ENCODE results near the gene TOPBP1.

The TOPBP1 gene

GRCh38 chr3:133576169-133576568 lies 85.6 kb downstream of the TOPBP1 start:
- no peak for TF ChIP-seq CTCF (IDR thresholded peaks at IDR 0.05; ENCODE audit: low read depth, low read length)
- peak overlapping the region; percentile 78 for H3K4me3 ChIP-seq (ENCODE audit: low read depth, low read length)

GRCh38 chr3:133575086-133575485 lies 86.7 kb downstream of the TOPBP1 start:
- H3K4me3 ChIP-seq (ENCODE audit: low read depth, low read length), result peak overlapping the region; percentile 78
- TF ChIP-seq CTCF (IDR thresholded peaks at IDR 0.05; ENCODE audit: low read depth, low read length), result no peak

GRCh38 chr3:133574260-133574881 lies 87.4 kb downstream of the TOPBP1 start:
- no peak for TF ChIP-seq CTCF (IDR thresholded peaks at IDR 0.05; ENCODE audit: low read depth, low read length)
- peak overlapping the region; percentile 78 for H3K4me3 ChIP-seq (ENCODE audit: low read depth, low read length)

- no peak for TF ChIP-seq CTCF (IDR thresholded peaks at IDR 0.05; ENCODE audit: low read depth, low read length)
- H3K4me3 ChIP-seq (ENCODE audit: low read depth, low read length), result peak within 1 kb of the TSS; percentile 78
Measured at GRCh38 chr3:133573629-133574194, 88.0 kb downstream of the TOPBP1 start, which contains the start of gene CDV3. CDV3 (plus strand) TSS chr3:133573686; CDS start chr3:133574045, 359 bp downstream.

- peak overlapping the region; percentile 78 for H3K4me3 ChIP-seq (ENCODE audit: low read depth, low read length)
Measured at GRCh38 chr3:133573054-133573628, 88.6 kb downstream of the TOPBP1 start.

GRCh38 chr3:133572158-133573053 lies 89.3 kb downstream of the TOPBP1 start:
- no peak for TF ChIP-seq CTCF (IDR thresholded peaks at IDR 0.05; ENCODE audit: low read depth, low read length)
- peak overlapping the region; percentile 32 for H3K4me3 ChIP-seq (ENCODE audit: low read depth, low read length)

More at GRCh38 chr3:133573054-133573628, 88.6 kb downstream of the TOPBP1 start:
- no peak for TF ChIP-seq CTCF (IDR thresholded peaks at IDR 0.05; ENCODE audit: low read depth, low read length)
